NCI-H2227 (cell line): Measurements from ENCODE around the gene XYLT2.

ENCODE experiments used
- DNase-seq: peaks from one replicate; lab custom pipeline; 2025; ENCODE audit not compliant: unreplicated experiment; lab: John Stamatoyannopoulos, UW

The XYLT2 gene

GRCh38 chr17:50363217-50364060, 17.5 kb downstream of the XYLT2 start:
- peak; percentile 91 for DNase-seq

GRCh38 chr17:50364061-50364458, 18.1 kb downstream of the XYLT2 start:
- no peak for DNase-seq

GRCh38 chr17:50364715-50365114, 18.8 kb downstream of the XYLT2 start:
- no peak for DNase-seq

- DNase-seq, result no peak
Observed at GRCh38 chr17:50365165-50365564, 19.2 kb downstream of the XYLT2 start.

GRCh38 chr17:50365649-50366393, 19.9 kb downstream of the XYLT2 start:
- no peak for DNase-seq

- DNase-seq, result no peak
Observed at GRCh38 chr17:50367401-50367800, 21.5 kb downstream of the XYLT2 start.

GRCh38 chr17:50370052-50370451, 24.1 kb downstream of the XYLT2 start:
- DNase-seq, result no peak

GRCh38 chr17:50371526-50371925, 25.6 kb downstream of the XYLT2 start:
- no peak for DNase-seq

- DNase-seq, result no peak
Observed at GRCh38 chr17:50372222-50372757, 26.4 kb downstream of the XYLT2 start.

- peak; percentile 93 for DNase-seq
Observed at GRCh38 chr17:50372758-50373556, 27.0 kb downstream of the XYLT2 start, which contains the start of the genes EME1 and MRPL27. Gene EME1 (plus strand): TSS chr17:50373229. CDS start chr17:50375209, 1,980 bp downstream. Gene MRPL27 (minus strand): TSS chr17:50373184. CDS start chr17:50373170, 14 bp downstream.

- DNase-seq, result no peak
Observed at GRCh38 chr17:50373705-50374104, 27.8 kb downstream of the XYLT2 start.

GRCh38 chr17:50375858-50376538, 30.1 kb downstream of the XYLT2 start:
- DNase-seq, result peak; percentile 27

GRCh38 chr17:50379351-50380132, 33.6 kb downstream of the XYLT2 start:
- no peak for DNase-seq

- no peak for DNase-seq
Observed at GRCh38 chr17:50380369-50381259, 34.7 kb downstream of the XYLT2 start.

GRCh38 chr17:50381260-50381815, 35.4 kb downstream of the XYLT2 start:
- DNase-seq, result no peak

GRCh38 chr17:50381920-50382319, 36.0 kb downstream of the XYLT2 start:
- DNase-seq, result no peak

- DNase-seq, result no peak
Observed at GRCh38 chr17:50382931-50383330, 37.0 kb downstream of the XYLT2 start.

- DNase-seq, result no peak
Observed at GRCh38 chr17:50386510-50386909, 40.6 kb downstream of the XYLT2 start.
